WTC11 (cell line): ENCODE results near the gene ZNF213. TPM values are rescaled to one million over a fixed set of nuclear protein-coding genes. Genes with fewer than 3 reads are reported as not detected.

Source experiments
- ATAC-seq: fragments of 200-7000 bp; cut with Tn5 transposase; 2 replicates; pipeline ENCODE4 v1.10.0; 2021; ENCODE audit warnings: mild to moderate bottlenecking, moderate library complexity
- CTCF ChIA-PET: fragments of 300-600 bp; sonication (Branson Sonifier 250); formaldehyde crosslinking; loops from one replicate; lab custom pipeline; 2021; ENCODE audit warnings: antibody characterized with exemption; lab: Charles Lee
- POLR2A ChIA-PET: fragments of 350-600 bp; sonication (Branson Sonifier 250); formaldehyde crosslinking; loops from one replicate; lab custom pipeline; 2021; ENCODE audit warnings: antibody characterized with exemption; lab: Charles Lee
- DNase-seq: peaks from one replicate; pipeline ENCODE4 v3.0.0; 2021; ENCODE audit warnings: low spot score
- H3K27ac Mint-ChIP-seq: 2 replicates; pipeline ENCODE4 v1.8.0; 2021; ENCODE audit warnings: mixed read lengths
- H3K27me3 Mint-ChIP-seq: 2 replicates; pipeline ENCODE4 v1.8.0; 2021; ENCODE audit warnings: low read depth, mild to moderate bottlenecking, moderate library complexity, mixed read lengths
- H3K36me3 Mint-ChIP-seq: 2 replicates; pipeline ENCODE4 v1.8.0; 2021; ENCODE audit warnings: mixed read lengths
- H3K4me1 Mint-ChIP-seq: 2 replicates; pipeline ENCODE4 v1.8.0; 2022; ENCODE audit warnings: mixed read lengths
- H3K4me3 Mint-ChIP-seq: 2 replicates; pipeline ENCODE4 v1.8.0; 2021; ENCODE audit warnings: mild to moderate bottlenecking, moderate library complexity, mixed read lengths
- H3K9me3 Mint-ChIP-seq: 2 replicates; pipeline ENCODE4 v1.8.0; 2021; ENCODE audit warnings: mixed read lengths
- ATF1 ChIP-seq: sonication (generic); formaldehyde crosslinking; IDR thresholded peaks from 2 replicates; pipeline ENCODE4 v1.8.1; 2023; ENCODE audit warnings: mild to moderate bottlenecking, moderate library complexity, missing genetic modification reagents
- E2F4 ChIP-seq: sonication (generic); formaldehyde crosslinking; IDR thresholded peaks from 2 replicates; pipeline ENCODE4 v1.8.1; 2022; ENCODE audit warnings: low read depth, mild to moderate bottlenecking, moderate library complexity, missing genetic modification reagents, borderline replicate concordance
- EMX1 ChIP-seq: fragments of 250-450 bp; sonication (Bioruptor Pico); IDR thresholded peaks from 2 replicates; pipeline ENCODE4 v1.8.0; 2021; ENCODE audit warnings: mild to moderate bottlenecking
- ERG ChIP-seq: fragments of 250-450 bp; sonication (Bioruptor Pico); IDR thresholded peaks from 2 replicates; pipeline ENCODE4 v1.8.0; 2021; ENCODE audit warnings: mild to moderate bottlenecking
- ESRRA ChIP-seq: sonication (generic); formaldehyde crosslinking; IDR thresholded peaks from 2 replicates; pipeline ENCODE4 v1.8.1; 2022; ENCODE audit warnings: mild to moderate bottlenecking, missing genetic modification reagents, borderline replicate concordance
- FOXJ3 ChIP-seq: sonication (generic); formaldehyde crosslinking; IDR thresholded peaks from 2 replicates; pipeline ENCODE4 v1.9.0; 2021; ENCODE audit warnings: missing genetic modification reagents, mild to moderate bottlenecking, borderline replicate concordance
- FOXK1 ChIP-seq: sonication (generic); formaldehyde crosslinking; IDR thresholded peaks from 2 replicates; pipeline ENCODE4 v1.8.0; 2022; ENCODE audit warnings: mild to moderate bottlenecking, moderate library complexity, missing genetic modification reagents
- MLX ChIP-seq: sonication (generic); formaldehyde crosslinking; IDR thresholded peaks from 2 replicates; pipeline ENCODE4 v1.8.1; 2023; ENCODE audit warnings: mild to moderate bottlenecking, missing genetic modification reagents, moderate library complexity
- NFATC4 ChIP-seq: fragments of 250-450 bp; sonication (Bioruptor Pico); IDR thresholded peaks from 2 replicates; pipeline ENCODE4 v1.9.0; 2021; ENCODE audit warnings: mild to moderate bottlenecking
- NR1H2 ChIP-seq: sonication (generic); formaldehyde crosslinking; IDR thresholded peaks from 2 replicates; pipeline ENCODE4 v1.9.0; 2021; ENCODE audit warnings: mild to moderate bottlenecking, moderate library complexity, missing genetic modification reagents
- NR2C2 ChIP-seq: sonication (generic); formaldehyde crosslinking; IDR thresholded peaks from 2 replicates; pipeline ENCODE4 v1.8.0; 2022; ENCODE audit warnings: mild to moderate bottlenecking, missing genetic modification reagents
- NR3C1 ChIP-seq: sonication (generic); formaldehyde crosslinking; conservative IDR thresholded peaks from 2 replicates; pipeline ENCODE4 v1.8.1; 2023; ENCODE audit warnings: low read depth, mild to moderate bottlenecking, missing genetic modification reagents
- OVOL2 ChIP-seq: fragments of 250-450 bp; sonication (Bioruptor Pico); IDR thresholded peaks from 2 replicates; pipeline ENCODE4 v1.9.0; 2021; ENCODE audit warnings: mild to moderate bottlenecking, borderline replicate concordance
- SMAD3 ChIP-seq: sonication (generic); formaldehyde crosslinking; IDR thresholded peaks from 2 replicates; pipeline ENCODE4 v1.8.0; 2022; ENCODE audit warnings: missing genetic modification reagents, mild to moderate bottlenecking, borderline replicate concordance
- SP1 ChIP-seq: sonication (generic); formaldehyde crosslinking; conservative IDR thresholded peaks from 2 replicates; pipeline ENCODE4 v1.8.1; 2022; ENCODE audit warnings: missing genetic modification reagents
- STAT6 ChIP-seq: sonication (generic); formaldehyde crosslinking; conservative IDR thresholded peaks from 2 replicates; pipeline ENCODE4 v1.8.1; 2023; ENCODE audit warnings: mild to moderate bottlenecking, low read depth, missing genetic modification reagents, moderate library complexity
- TCF7 ChIP-seq: sonication (generic); formaldehyde crosslinking; IDR thresholded peaks from 2 replicates; pipeline ENCODE4 v1.8.0; 2022; ENCODE audit warnings: mild to moderate bottlenecking, low read depth, missing genetic modification reagents, moderate library complexity
- ZNF121 ChIP-seq: sonication (generic); formaldehyde crosslinking; IDR thresholded peaks from 2 replicates; pipeline ENCODE4 v1.8.0; 2023; ENCODE audit warnings: missing genetic modification reagents
- ZNF219 ChIP-seq: sonication (generic); formaldehyde crosslinking; IDR thresholded peaks from 2 replicates; pipeline ENCODE4 v1.8.0; 2023; ENCODE audit warnings: missing genetic modification reagents, mild to moderate bottlenecking, borderline replicate concordance
- ZNF532 ChIP-seq: fragments of 250-450 bp; sonication (Bioruptor Pico); IDR thresholded peaks from 2 replicates; pipeline ENCODE4 v1.9.0; 2021; ENCODE audit warnings: mild to moderate bottlenecking, borderline replicate concordance
- total RNA-seq: library from RNA; stranded (reverse); gene quantifications from 3 replicates; pipeline ENCODE4 v1.2.3, GENCODE V29; 2021

Gene ZNF213
- total RNA-seq, 1 experiment from 2014 or later, result 11.6 TPM

- peaks cover 7% of the 10 kb centered on the region for H3K4me1 Mint-ChIP-seq
- H3K27me3 Mint-ChIP-seq, result peaks cover 16% of the 10 kb centered on the region
- peaks cover 5% of the 10 kb centered on the region; the same call in 1 of the 2 replicates for H3K36me3 Mint-ChIP-seq
- TF ChIP-seq OVOL2 (CRISPR knock-in tag) (no peak), MLX (CRISPR knock-in tag) (no peak), E2F4 (CRISPR knock-in tag) (no peak)
- H3K9me3 Mint-ChIP-seq, result no peaks in the 10 kb centered on the region
- no peak overlapping the region for H3K27ac Mint-ChIP-seq
- no peak overlapping the region for H3K4me3 Mint-ChIP-seq
- DNase-seq (no peak), ATAC-seq (no peak)
- POLR2A ChIA-PET, result no interaction called here
- CTCF ChIA-PET, result interaction anchor here (0.5 to 3.8 kb wide), 4 partner anchors 9 to 87 kb away, joined by 3 to 30 read pairs (median 4); no protein-coding TSS in a partner anchor
Observed at GRCh38 chr16:3145660-3146059, 10.8 kb downstream of the ZNF213 start.

- POLR2A ChIA-PET, result no interaction called here
- ATAC-seq (no peak), DNase-seq (no peak)
- CTCF ChIA-PET, result interaction anchor here (1.0 to 1.5 kb wide), 10 partner anchors 10 to 119 kb away, joined by 3 to 16 read pairs (median 4); partner anchors contain the start of gene ZNF213
- Mint-ChIP-seq H3K36me3 (peaks cover 4% of the 10 kb centered on the region; the same call in 1 of the 2 replicates), H3K4me1 (peaks cover 7% of the 10 kb centered on the region), H3K27ac (no peak overlapping the region), H3K9me3 (no peaks in the 10 kb centered on the region), H3K4me3 (no peak overlapping the region), H3K27me3 (peaks cover 21% of the 10 kb centered on the region)
- TF ChIP-seq NR2C2 (no peak), NR3C1 (no peak), ERG (no peak), ZNF219 (CRISPR knock-in tag) (no peak), TCF7 (CRISPR knock-in tag) (no peak), ATF1 (CRISPR knock-in tag) (no peak), ZNF121 (CRISPR knock-in tag) (no peak), SMAD3 (no peak), NFATC4 (CRISPR knock-in tag) (no peak), EMX1 (no peak), NR1H2 (CRISPR knock-in tag) (no peak), ZNF532 (no peak), FOXJ3 (no peak), FOXK1 (CRISPR knock-in tag) (no peak), STAT6 (CRISPR knock-in tag) (no peak), ESRRA (no peak), SP1 (CRISPR knock-in tag) (no peak)
Observed at GRCh38 chr16:3147046-3147756, 12.4 kb downstream of the ZNF213 start.
